Central memory CD8-positive, alpha-beta T cell (primary cell): Measurements from ENCODE around the gene AADACL4.
"Not testable (repeated sequence)": the region's sequence is repeated elsewhere in the genome, so short reads cannot be mapped to it uniquely, and the experiment has no call there.

Experiments
- ATAC-seq: fragments of 150-1000 bp; cut with Tn5 transposase; replicated peaks from 2 replicates; pipeline ENCODE4 v1.10.0; 2022; ENCODE audit warnings: mild to moderate bottlenecking, moderate FRiP score, moderate number of reproducible peaks; ENCODE audit not compliant: poor library complexity, severe bottlenecking; ENCODE audit errors: extremely low read depth
- DNase-seq, 2 donors: peaks; one replicate each; pipeline ENCODE4 v3.0.0; 2021; ENCODE audit warnings: low spot score in 2 of 2
- H3K27ac Mint-ChIP-seq: one replicate; pipeline ENCODE4 v1.8.0; 2022; ENCODE audit warnings: low read depth, mild to moderate bottlenecking, moderate library complexity, mixed read lengths
- H3K27me3 Mint-ChIP-seq: one replicate; pipeline ENCODE4 v1.8.0; 2022; ENCODE audit warnings: mixed read lengths
- H3K36me3 Mint-ChIP-seq: one replicate; pipeline ENCODE4 v1.8.0; 2022; ENCODE audit warnings: mild to moderate bottlenecking, moderate library complexity, mixed read lengths; ENCODE audit not compliant: insufficient read depth
- H3K4me1 Mint-ChIP-seq: one replicate; pipeline ENCODE4 v1.8.0; 2022; ENCODE audit warnings: mixed read lengths
- H3K4me3 Mint-ChIP-seq: one replicate; pipeline ENCODE4 v1.8.0; 2022; ENCODE audit warnings: mild to moderate bottlenecking, moderate library complexity, mixed read lengths
- H3K9me3 Mint-ChIP-seq: one replicate; pipeline ENCODE4 v1.8.0; 2022; ENCODE audit warnings: mixed read lengths

The AADACL4 gene

GRCh38 chr1:12640958-12641272, 3.0 kb upstream of the AADACL4 start:
- DNase-seq (no peak), ATAC-seq (no peak)
- Mint-ChIP-seq H3K4me1 (no peaks in the 10 kb centered on the region), H3K36me3 (no peaks in the 10 kb centered on the region), H3K27me3 (peaks cover 9% of the 10 kb centered on the region), H3K9me3 (peaks cover 14% of the 10 kb centered on the region), H3K4me3 (no peak overlapping the region), H3K27ac (no peak overlapping the region)

GRCh38 chr1:12643079-12643478, 806 bp upstream of the AADACL4 start:
- no peak overlapping the region for H3K4me3 Mint-ChIP-seq
- ATAC-seq (no peak), DNase-seq (no peak)
- no peak overlapping the region for H3K27ac Mint-ChIP-seq
- H3K4me1 Mint-ChIP-seq, result no peaks in the 10 kb centered on the region
- peaks cover 2% of the 10 kb centered on the region for H3K36me3 Mint-ChIP-seq
- peaks cover 14% of the 10 kb centered on the region for H3K9me3 Mint-ChIP-seq
- peaks cover 26% of the 10 kb centered on the region for H3K27me3 Mint-ChIP-seq

- no peak overlapping the region for H3K4me3 Mint-ChIP-seq
- no peak for ATAC-seq
- H3K27ac Mint-ChIP-seq, result no peak overlapping the region
- no peak for DNase-seq
- H3K36me3 Mint-ChIP-seq, result peaks cover 2% of the 10 kb centered on the region
- H3K27me3 Mint-ChIP-seq, result peaks cover 38% of the 10 kb centered on the region
- H3K4me1 Mint-ChIP-seq, result no peaks in the 10 kb centered on the region
- H3K9me3 Mint-ChIP-seq, result peaks cover 14% of the 10 kb centered on the region
Observed at GRCh38 chr1:12644237-12644636, 352 bp downstream of the AADACL4 start.

GRCh38 chr1:12644829-12645228, 944 bp downstream of the AADACL4 start:
- H3K27me3 Mint-ChIP-seq, result peaks cover 44% of the 10 kb centered on the region
- ATAC-seq (no peak), DNase-seq (no peak)
- H3K9me3 Mint-ChIP-seq, result peaks cover 14% of the 10 kb centered on the region
- peaks cover 2% of the 10 kb centered on the region for H3K36me3 Mint-ChIP-seq
- H3K27ac Mint-ChIP-seq, result no peak overlapping the region
- no peak overlapping the region for H3K4me3 Mint-ChIP-seq
- H3K4me1 Mint-ChIP-seq, result no peaks in the 10 kb centered on the region

GRCh38 chr1:12645401-12645800, 1.5 kb downstream of the AADACL4 start:
- not testable (repeated sequence) for H3K4me1 Mint-ChIP-seq, DNase-seq, H3K36me3 Mint-ChIP-seq, ATAC-seq, H3K4me3 Mint-ChIP-seq, H3K27ac Mint-ChIP-seq
- peaks cover 11% of the 10 kb centered on the region for H3K9me3 Mint-ChIP-seq
- peaks cover 49% of the 10 kb centered on the region for H3K27me3 Mint-ChIP-seq

- Mint-ChIP-seq H3K27ac (peak overlapping the region; percentile 47), H3K36me3 (peaks cover 2% of the 10 kb centered on the region), H3K4me1 (no peaks in the 10 kb centered on the region), H3K27me3 (peaks cover 73% of the 10 kb centered on the region), H3K9me3 (no peaks in the 10 kb centered on the region), H3K4me3 (no peak overlapping the region)
- DNase-seq, result no peak
- peak; percentile 14 for ATAC-seq
Observed at GRCh38 chr1:12648741-12649140, 4.9 kb downstream of the AADACL4 start.

- no peak for ATAC-seq
- Mint-ChIP-seq H3K9me3 (no peaks in the 10 kb centered on the region), H3K27me3 (peaks cover 71% of the 10 kb centered on the region), H3K27ac (no peak overlapping the region), H3K36me3 (peaks cover 2% of the 10 kb centered on the region), H3K4me3 (no peak overlapping the region), H3K4me1 (no peaks in the 10 kb centered on the region)
- DNase-seq, result no peak
Observed at GRCh38 chr1:12649971-12650421, 6.1 kb downstream of the AADACL4 start.

- ATAC-seq, result no peak
- Mint-ChIP-seq H3K36me3 (no peaks in the 10 kb centered on the region), H3K27ac (no peak overlapping the region), H3K9me3 (no peaks in the 10 kb centered on the region), H3K4me1 (peaks cover 5% of the 10 kb centered on the region), H3K4me3 (no peak overlapping the region), H3K27me3 (peaks cover 46% of the 10 kb centered on the region)
- no peak for DNase-seq
Observed at GRCh38 chr1:12654004-12654567, 10.2 kb downstream of the AADACL4 start.

- Mint-ChIP-seq H3K4me3 (no peak overlapping the region), H3K4me1 (peaks cover 5% of the 10 kb centered on the region), H3K9me3 (no peaks in the 10 kb centered on the region), H3K27ac (no peak overlapping the region), H3K27me3 (peaks cover 40% of the 10 kb centered on the region), H3K36me3 (no peaks in the 10 kb centered on the region)
- no peak for DNase-seq
- no peak for ATAC-seq
Observed at GRCh38 chr1:12654657-12655056, 10.8 kb downstream of the AADACL4 start.

- Mint-ChIP-seq H3K27ac (no peak overlapping the region), H3K9me3 (no peaks in the 10 kb centered on the region), H3K27me3 (peaks cover 27% of the 10 kb centered on the region), H3K36me3 (no peaks in the 10 kb centered on the region), H3K4me1 (peaks cover 5% of the 10 kb centered on the region), H3K4me3 (no peak overlapping the region)
- ATAC-seq (no peak), DNase-seq (no peak)
Observed at GRCh38 chr1:12656575-12656974, 12.7 kb downstream of the AADACL4 start.

GRCh38 chr1:12657060-12657884, 13.4 kb downstream of the AADACL4 start:
- Mint-ChIP-seq H3K4me1 (peaks cover 5% of the 10 kb centered on the region), H3K27me3 (peaks cover 20% of the 10 kb centered on the region), H3K4me3 (no peak overlapping the region), H3K9me3 (no peaks in the 10 kb centered on the region), H3K27ac (no peak overlapping the region), H3K36me3 (no peaks in the 10 kb centered on the region)
- ATAC-seq (no peak), DNase-seq (no peak)

GRCh38 chr1:12657885-12658512, 14.1 kb downstream of the AADACL4 start:
- not testable (repeated sequence) for H3K4me1 Mint-ChIP-seq, DNase-seq, H3K36me3 Mint-ChIP-seq, H3K4me3 Mint-ChIP-seq, H3K27ac Mint-ChIP-seq, H3K9me3 Mint-ChIP-seq, ATAC-seq
- H3K27me3 Mint-ChIP-seq, result peaks cover 13% of the 10 kb centered on the region
